DND-41 (cell line): ENCODE measurements around the gene SLC50A1.

Experiments used
- CTCF ChIP-seq: IDR thresholded peaks from 2 replicates; pipeline ENCODE4 v1.5.1; 2012; ENCODE audit warnings: borderline replicate concordance, low read length, moderate library complexity, mild to moderate bottlenecking; ENCODE audit not compliant: poor library complexity, severe bottlenecking; ENCODE audit errors: extremely low read depth
- EZH2 ChIP-seq: IDR thresholded peaks from 3 replicates; pipeline ENCODE4 v1.6.1; 2012; ENCODE audit warnings: borderline replicate concordance, low read depth, mild to moderate bottlenecking, moderate library complexity, low read length, inconsistent platforms; ENCODE audit not compliant: severe bottlenecking

DNA sequence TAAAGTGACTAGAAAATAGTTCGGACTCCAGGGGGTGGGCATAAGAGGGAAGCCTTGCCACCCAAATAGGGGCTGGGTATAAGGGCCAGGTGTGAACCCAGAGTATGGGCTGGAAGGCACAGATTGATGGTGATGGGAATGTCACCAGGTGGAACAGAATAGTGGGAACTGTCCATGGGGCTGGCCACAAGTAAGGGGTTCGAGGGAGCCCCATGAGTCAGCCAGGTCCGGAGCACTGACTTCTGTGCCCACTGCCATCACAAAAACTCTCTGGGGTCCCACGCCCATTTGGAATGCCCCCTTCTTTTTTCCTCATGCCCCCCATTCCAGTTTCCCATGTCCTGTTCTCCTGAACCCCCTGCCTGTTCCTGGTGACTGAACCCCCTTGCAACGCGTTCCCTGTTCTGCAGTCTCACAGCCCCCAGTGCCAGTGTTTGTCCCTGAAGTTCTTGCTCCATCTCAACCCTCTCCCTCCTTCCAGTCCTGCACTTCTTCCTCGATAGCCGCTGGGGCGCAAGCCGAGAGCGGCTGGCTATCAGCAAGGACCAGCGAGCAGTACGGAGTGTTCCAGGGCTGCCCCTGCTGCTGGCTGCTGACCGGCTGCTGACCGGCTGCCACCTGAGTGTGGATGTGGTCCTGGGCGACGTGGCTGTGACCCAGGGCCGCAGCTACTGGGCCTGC, 45.9 kb downstream of the SLC50A1 start:
- TF ChIP-seq CTCF, result no peak
- TF ChIP-seq EZH2, result no peak
